ENCODE results near the gene QDPR.

- TF ChIP-seq CTCF (IDR thresholded peaks at IDR 0.05; ENCODE audit: low read length) (no peak), EZH2 (IDR thresholded peaks at IDR 0.05; ENCODE audit: borderline replicate concordance, low read length) (no peak)
Observed at GRCh38 chr4:17516980-17517379, 5.1 kb upstream of the QDPR start.

All from OCI-LY1 (cell line).